ENCODE results near the gene CSRP3.
"Not testable (repeated sequence)": the region's sequence is repeated elsewhere in the genome, so short reads cannot be mapped to it uniquely, and the experiment has no call there.

Gene CSRP3

DNA sequence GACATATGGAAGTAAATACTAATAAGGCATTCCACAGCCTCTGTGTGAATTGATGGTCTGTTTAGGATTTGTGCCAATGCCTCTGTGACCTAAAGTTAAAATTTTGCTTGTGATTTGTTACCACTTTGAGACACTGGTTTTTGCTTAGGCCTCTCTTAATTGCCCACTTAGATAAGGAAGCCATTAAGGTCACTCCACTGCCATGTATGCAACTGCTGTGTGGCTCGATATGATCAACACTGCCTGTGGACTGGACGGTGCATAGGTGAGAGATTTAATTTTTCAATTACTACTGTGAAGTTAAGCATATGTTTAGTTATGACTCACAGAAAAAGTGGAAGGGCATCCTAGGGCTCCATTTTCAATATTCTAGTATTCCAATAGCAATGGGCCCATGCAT is 36.9 kb downstream of the CSRP3 start:
- Mint-ChIP-seq H3K27ac (ENCODE audit: low read depth) (no peak overlapping the region), H3K9me3 (no peaks in the 10 kb centered on the region), H3K4me1 (peaks cover 10% of the 10 kb centered on the region), H3K4me3 (no peak overlapping the region), H3K27me3 (no peaks in the 10 kb centered on the region), H3K36me3 (ENCODE audit: insufficient read depth) (peaks cover 47% of the 10 kb centered on the region)
- DNase-seq (ENCODE audit: low spot score in 2 of 2) (no peak), ATAC-seq (replicated peaks; ENCODE audit: extremely low read depth, poor library complexity, severe bottlenecking) (no peak)

DNA sequence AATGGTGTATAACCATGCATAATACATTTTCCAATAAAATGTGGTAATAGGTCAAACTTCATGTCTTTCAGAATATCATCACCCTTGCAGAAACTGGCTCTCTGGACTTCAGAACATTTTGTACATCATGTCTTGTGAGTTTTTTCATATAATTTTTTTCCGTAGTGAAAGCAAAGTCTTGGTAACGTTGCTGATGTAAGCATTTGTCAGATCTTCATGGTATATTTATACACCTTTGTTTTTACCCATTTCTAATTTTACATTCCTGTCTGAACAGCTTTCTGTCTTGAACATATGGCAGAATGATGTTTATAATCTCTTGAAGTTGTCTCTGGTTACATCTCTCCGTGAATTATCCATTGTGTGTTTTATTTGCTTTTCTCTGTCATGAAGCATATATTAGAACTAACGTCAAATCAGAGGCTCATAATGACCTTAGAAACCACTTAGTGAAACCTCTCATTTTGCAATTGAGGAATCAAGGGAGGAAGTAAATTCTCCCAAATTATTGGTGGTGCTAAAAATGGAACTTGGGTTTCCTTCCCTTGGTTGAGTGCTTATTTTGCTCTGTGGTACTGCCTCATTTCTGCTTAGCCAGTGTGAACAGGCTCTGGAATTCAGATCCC is 37.4 kb downstream of the CSRP3 start:
- peaks cover 10% of the 10 kb centered on the region for H3K4me1 Mint-ChIP-seq
- H3K9me3 Mint-ChIP-seq, result no peaks in the 10 kb centered on the region
- H3K27ac Mint-ChIP-seq (ENCODE audit: low read depth), result no peak overlapping the region
- no peaks in the 10 kb centered on the region for H3K27me3 Mint-ChIP-seq
- peaks cover 50% of the 10 kb centered on the region for H3K36me3 Mint-ChIP-seq (ENCODE audit: insufficient read depth)
- DNase-seq (ENCODE audit: low spot score in 2 of 2) (no peak), ATAC-seq (replicated peaks; ENCODE audit: extremely low read depth, poor library complexity, severe bottlenecking) (no peak)
- H3K4me3 Mint-ChIP-seq, result no peak overlapping the region

- Mint-ChIP-seq H3K4me1 (peaks cover 10% of the 10 kb centered on the region), H3K27ac (ENCODE audit: low read depth) (no peak overlapping the region), H3K9me3 (no peaks in the 10 kb centered on the region), H3K27me3 (no peaks in the 10 kb centered on the region), H3K36me3 (ENCODE audit: insufficient read depth) (peaks cover 54% of the 10 kb centered on the region), H3K4me3 (no peak overlapping the region)
- DNase-seq (ENCODE audit: low spot score in 2 of 2), result no peak
- no peak for ATAC-seq (replicated peaks; ENCODE audit: extremely low read depth, poor library complexity, severe bottlenecking)
Observed at GRCh38 chr11:19163617-19164016, 38.2 kb downstream of the CSRP3 start.

- Mint-ChIP-seq H3K4me3 (no peak overlapping the region), H3K36me3 (ENCODE audit: insufficient read depth) (peaks cover 48% of the 10 kb centered on the region), H3K9me3 (no peaks in the 10 kb centered on the region), H3K27ac (ENCODE audit: low read depth) (no peak overlapping the region), H3K4me1 (peaks cover 10% of the 10 kb centered on the region), H3K27me3 (no peaks in the 10 kb centered on the region)
- ATAC-seq (replicated peaks; ENCODE audit: extremely low read depth, poor library complexity, severe bottlenecking) (no peak), DNase-seq (ENCODE audit: low spot score in 2 of 2) (no peak)
Observed at GRCh38 chr11:19162951-19163505, 38.8 kb downstream of the CSRP3 start.

DNA sequence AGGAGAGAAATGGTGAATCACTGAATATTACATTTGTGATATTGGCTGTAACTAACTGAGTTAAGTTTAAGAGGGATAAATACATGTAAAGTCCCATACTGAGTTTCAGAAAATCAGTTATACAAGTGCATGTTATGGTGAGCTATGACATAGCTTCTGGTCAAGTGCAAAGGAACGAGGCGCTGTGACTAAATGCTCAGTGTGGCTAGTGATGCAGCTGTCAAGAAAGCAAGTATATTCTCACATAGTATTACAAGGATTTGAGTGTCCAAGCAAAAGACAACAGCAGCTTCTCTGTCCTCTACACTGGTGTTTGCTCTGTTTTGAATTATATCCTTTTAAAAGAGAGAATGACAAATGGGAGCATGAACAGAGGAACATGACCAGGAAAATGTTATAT is 40.1 kb downstream of the CSRP3 start:
- peaks cover 44% of the 10 kb centered on the region for H3K36me3 Mint-ChIP-seq (ENCODE audit: insufficient read depth)
- no peak for DNase-seq (ENCODE audit: low spot score in 2 of 2)
- no peak for ATAC-seq (replicated peaks; ENCODE audit: extremely low read depth, poor library complexity, severe bottlenecking)
- no peak overlapping the region for H3K27ac Mint-ChIP-seq (ENCODE audit: low read depth)
- no peak overlapping the region for H3K4me3 Mint-ChIP-seq
- H3K27me3 Mint-ChIP-seq, result no peaks in the 10 kb centered on the region
- no peaks in the 10 kb centered on the region for H3K9me3 Mint-ChIP-seq
- peaks cover 10% of the 10 kb centered on the region for H3K4me1 Mint-ChIP-seq

DNA sequence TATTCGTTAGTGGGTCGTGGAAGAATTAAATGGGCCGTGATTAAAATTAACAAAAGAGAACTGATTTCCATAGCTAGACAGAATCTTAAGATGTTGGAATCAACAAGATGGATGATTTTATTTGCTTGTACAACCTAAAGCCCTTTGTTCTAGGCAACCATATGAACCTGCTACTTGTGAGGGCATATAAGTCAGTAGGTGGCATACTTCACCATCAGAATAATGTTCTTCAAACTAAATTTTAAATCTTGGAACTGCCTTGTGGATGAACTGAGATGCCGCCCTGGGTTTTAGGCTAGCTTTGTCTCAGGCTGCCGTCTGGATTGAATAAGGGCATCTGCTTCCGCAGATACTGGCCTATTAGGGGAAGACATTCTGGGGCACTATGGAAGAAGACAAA is 40.9 kb downstream of the CSRP3 start:
- peaks cover 44% of the 10 kb centered on the region for H3K36me3 Mint-ChIP-seq (ENCODE audit: insufficient read depth)

GRCh38 chr11:19156892-19157291 is 44.9 kb downstream of the CSRP3 start:
- H3K4me1 Mint-ChIP-seq, result no peaks in the 10 kb centered on the region
- no peaks in the 10 kb centered on the region for H3K9me3 Mint-ChIP-seq
- H3K27me3 Mint-ChIP-seq, result no peaks in the 10 kb centered on the region
- DNase-seq (ENCODE audit: low spot score in 2 of 2) (no peak), ATAC-seq (replicated peaks; ENCODE audit: extremely low read depth, poor library complexity, severe bottlenecking) (no peak)
- H3K4me3 Mint-ChIP-seq, result no peak overlapping the region
- peaks cover 39% of the 10 kb centered on the region for H3K36me3 Mint-ChIP-seq (ENCODE audit: insufficient read depth)
- peak overlapping the region; percentile 8 for H3K27ac Mint-ChIP-seq (ENCODE audit: low read depth)

More for the DNA sequence above, 40.9 kb downstream of the CSRP3 start:
- Mint-ChIP-seq H3K4me3 (no peak overlapping the region), H3K27me3 (no peaks in the 10 kb centered on the region), H3K4me1 (peaks cover 10% of the 10 kb centered on the region), H3K27ac (ENCODE audit: low read depth) (no peak overlapping the region), H3K9me3 (no peaks in the 10 kb centered on the region)
- DNase-seq (ENCODE audit: low spot score in 2 of 2) (no peak), ATAC-seq (replicated peaks; ENCODE audit: extremely low read depth, poor library complexity, severe bottlenecking) (no peak)

DNA sequence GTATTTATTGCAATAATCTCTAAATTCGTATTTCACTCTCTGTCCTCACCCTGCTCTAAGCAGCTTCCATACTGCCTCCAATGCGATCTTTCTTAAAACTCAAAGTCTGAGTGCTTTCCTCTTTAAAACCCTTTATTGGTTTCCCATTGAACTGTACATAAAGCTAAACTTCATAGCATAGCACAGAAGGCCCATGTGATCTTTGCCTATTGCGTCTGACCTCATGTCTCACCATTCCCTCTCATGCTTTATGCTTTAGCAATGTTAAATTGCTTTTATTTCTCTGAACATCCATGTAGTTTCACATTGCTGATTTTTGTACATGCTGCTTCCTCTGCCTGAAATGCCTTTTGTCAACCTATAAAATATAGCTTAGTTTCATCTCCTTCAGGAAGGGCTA is 56.5 kb downstream of the CSRP3 start:
- H3K27ac Mint-ChIP-seq (ENCODE audit: low read depth), result no peak overlapping the region
- H3K4me3 Mint-ChIP-seq, result no peak overlapping the region
- H3K36me3 Mint-ChIP-seq (ENCODE audit: insufficient read depth), result peaks cover 18% of the 10 kb centered on the region
- no peaks in the 10 kb centered on the region for H3K9me3 Mint-ChIP-seq
- H3K27me3 Mint-ChIP-seq, result no peaks in the 10 kb centered on the region
- ATAC-seq (replicated peaks; ENCODE audit: extremely low read depth, poor library complexity, severe bottlenecking) (no peak), DNase-seq (ENCODE audit: low spot score in 2 of 2) (no peak)
- peaks cover 4% of the 10 kb centered on the region for H3K4me1 Mint-ChIP-seq

DNA sequence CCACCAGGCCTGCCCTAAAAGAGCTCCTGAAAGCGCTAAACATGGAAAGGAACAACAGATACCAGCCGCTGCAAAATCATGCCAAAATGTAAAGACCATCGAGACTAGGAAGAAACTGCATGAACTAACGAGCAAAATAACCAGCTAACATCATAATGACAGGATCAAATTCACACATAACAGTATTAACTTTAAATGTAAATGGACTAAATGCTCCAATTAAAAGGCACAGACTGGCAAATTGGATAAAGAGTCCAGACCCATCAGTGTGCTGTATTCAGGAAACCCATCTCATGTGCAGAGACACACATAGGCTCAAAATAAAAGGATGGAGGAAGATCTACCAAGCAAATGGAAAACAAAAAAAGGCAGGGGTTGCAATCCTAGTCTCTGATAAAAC is 64.9 kb downstream of the CSRP3 start:
- not testable (repeated sequence) for H3K27ac Mint-ChIP-seq (ENCODE audit: low read depth); ATAC-seq (replicated peaks; ENCODE audit: extremely low read depth, poor library complexity, severe bottlenecking); H3K4me1 Mint-ChIP-seq; DNase-seq (ENCODE audit: low spot score in 2 of 2); H3K27me3 Mint-ChIP-seq; H3K36me3 Mint-ChIP-seq (ENCODE audit: insufficient read depth); H3K9me3 Mint-ChIP-seq; H3K4me3 Mint-ChIP-seq

- no peak for DNase-seq (ENCODE audit: low spot score in 2 of 2)
- ATAC-seq (replicated peaks; ENCODE audit: extremely low read depth, poor library complexity, severe bottlenecking), result no peak
- peaks cover 16% of the 10 kb centered on the region for H3K4me1 Mint-ChIP-seq
- no peaks in the 10 kb centered on the region for H3K27me3 Mint-ChIP-seq
- H3K36me3 Mint-ChIP-seq (ENCODE audit: insufficient read depth), result peaks cover 5% of the 10 kb centered on the region
- no peak overlapping the region for H3K27ac Mint-ChIP-seq (ENCODE audit: low read depth)
- no peak overlapping the region for H3K4me3 Mint-ChIP-seq
- no peaks in the 10 kb centered on the region for H3K9me3 Mint-ChIP-seq
Observed at GRCh38 chr11:19134004-19134403, 67.8 kb downstream of the CSRP3 start.

Data from central memory CD8-positive, alpha-beta T cell (primary cell).